COLO829 (cell line): ENCODE results near the gene PAQR8.
A peak's percentile ranks its signal among the peaks of the same experiment; 100 is the strongest.

Experiments
- DNase-seq: peaks from one replicate; pipeline ENCODE4 v3.0.0; 2012; ENCODE audit warnings: low spot score

The PAQR8 gene

GRCh38 chr6:52351879-52352238 is 10.1 kb upstream of the PAQR8 start:
- DNase-seq: no peak

- peak; percentile 92 for DNase-seq
These were observed 9.5 kb upstream of the PAQR8 start for GRCh38 chr6:52352239-52353018.

GRCh38 chr6:52356017-52356416 is 5.9 kb upstream of the PAQR8 start:
- no peak for DNase-seq

GRCh38 chr6:52359403-52359802 is 2.5 kb upstream of the PAQR8 start:
- no peak for DNase-seq

GRCh38 chr6:52360028-52360427 is 1.9 kb upstream of the PAQR8 start:
- DNase-seq: no peak

- no peak for DNase-seq
These were observed 1.1 kb upstream of the PAQR8 start for GRCh38 chr6:52360601-52361413.

GRCh38 chr6:52361414-52361944 is 472 bp upstream of the PAQR8 start:
- no peak for DNase-seq

GRCh38 chr6:52362443-52363227 is 684 bp downstream of the PAQR8 start:
- DNase-seq: no peak

GRCh38 chr6:52363228-52363867 is 1.4 kb downstream of the PAQR8 start:
- no peak for DNase-seq

GRCh38 chr6:52364480-52365166 is 2.7 kb downstream of the PAQR8 start:
- DNase-seq: no peak

- no peak for DNase-seq
These were observed 3.4 kb downstream of the PAQR8 start for GRCh38 chr6:52365317-52365716.

GRCh38 chr6:52365866-52366540 is 4.1 kb downstream of the PAQR8 start:
- no peak for DNase-seq

- no peak for DNase-seq
These were observed 6.1 kb downstream of the PAQR8 start for GRCh38 chr6:52368002-52368401.

- DNase-seq: no peak
These were observed 7.3 kb downstream of the PAQR8 start for GRCh38 chr6:52369234-52369633.

GRCh38 chr6:52371656-52372191 is 9.8 kb downstream of the PAQR8 start:
- no peak for DNase-seq

- no peak for DNase-seq
These were observed 11.3 kb downstream of the PAQR8 start for GRCh38 chr6:52373151-52373690.

GRCh38 chr6:52374247-52374646 is 12.3 kb downstream of the PAQR8 start:
- DNase-seq: no peak

- no peak for DNase-seq
These were observed 14.0 kb downstream of the PAQR8 start for GRCh38 chr6:52375780-52376556.

GRCh38 chr6:52376763-52377162 is 14.8 kb downstream of the PAQR8 start:
- peak; percentile 84 for DNase-seq
